ENCODE measurements around the gene ARHGEF1.
"Not testable (repeated sequence)": the region's sequence is repeated elsewhere in the genome, so short reads cannot be mapped to it uniquely, and the experiment has no call there.

Gene ARHGEF1

GRCh38 chr19:41906916-41907680 is 24.1 kb downstream of the ARHGEF1 start:
- DNase-seq = no peak

- DNase-seq = no peak
Observed at GRCh38 chr19:41907994-41908615, 25.1 kb downstream of the ARHGEF1 start.

- no peak for DNase-seq
Observed at GRCh38 chr19:41908724-41909464, 25.9 kb downstream of the ARHGEF1 start.

- no peak for DNase-seq
Observed at GRCh38 chr19:41909706-41910105, 26.7 kb downstream of the ARHGEF1 start.

GRCh38 chr19:41910240-41910991 is 27.4 kb downstream of the ARHGEF1 start:
- no peak for DNase-seq

GRCh38 chr19:41910992-41911888 is 28.3 kb downstream of the ARHGEF1 start:
- DNase-seq = no peak

GRCh38 chr19:41911889-41912731 is 29.1 kb downstream of the ARHGEF1 start:
- DNase-seq = no peak

GRCh38 chr19:41912899-41913537 is 30.0 kb downstream of the ARHGEF1 start:
- DNase-seq = no peak

GRCh38 chr19:41913538-41914423 is 30.8 kb downstream of the ARHGEF1 start:
- no peak for DNase-seq

- DNase-seq = not testable (repeated sequence)
Observed at GRCh38 chr19:41914424-41914834, 31.4 kb downstream of the ARHGEF1 start.

GRCh38 chr19:41915021-41915775 is 32.2 kb downstream of the ARHGEF1 start:
- no peak for DNase-seq

GRCh38 chr19:41915776-41916414 is 32.9 kb downstream of the ARHGEF1 start:
- DNase-seq = no peak

- no peak for DNase-seq
Observed at GRCh38 chr19:41917676-41918075, 34.7 kb downstream of the ARHGEF1 start.

GRCh38 chr19:41918095-41918494 is 35.1 kb downstream of the ARHGEF1 start:
- DNase-seq = no peak

GRCh38 chr19:41918653-41919244 is 35.8 kb downstream of the ARHGEF1 start:
- no peak for DNase-seq

- no peak for DNase-seq
Observed at GRCh38 chr19:41919948-41920712, 37.1 kb downstream of the ARHGEF1 start.

Measured in NCI-H1048 (cell line).